Measurements from ENCODE around the gene SLC25A26. TPM values are rescaled to one million over a fixed set of nuclear protein-coding genes. Genes with fewer than 3 reads are reported as not detected.

The SLC25A26 gene
- total RNA-seq, 1 experiment from 2014 or later, result 13.2 TPM

- DNase-seq (ENCODE audit: low read depth, low spot score), result no peak
- H3K36me3 ChIP-seq (ENCODE audit: control insufficient read depth, insufficient read depth, low read length), result no peaks in the 10 kb centered on the region
- CTCF ChIA-PET, result no interaction called here
- in situ Hi-C loops (cut with HindIII; ENCODE audit: low pct_unique_long_range_greater_than_20kb, low sequenced_read_pairs) (no loop called here), intact Hi-C loops (cut with micrococcal nuclease; ENCODE audit: unreplicated experiment) (loop anchor here (10.0 kb wide), 1 partner anchor 105 kb away; no protein-coding TSS in a partner anchor)
- no peak for ATAC-seq
- no peak for TF ChIP-seq REST (IDR thresholded peaks at IDR 0.05; ENCODE audit: insufficient read depth in 1 of 2, low read depth in 2 of 2, low read length in 1 of 2)
- no peak for TF ChIP-seq POLR2AphosphoS5 (IDR thresholded peaks at IDR 0.05; ENCODE audit: low read depth, low read length)
- TF ChIP-seq TCF7L2 (IDR thresholded peaks at IDR 0.05; ENCODE audit: low read depth, low read length), result no peak
- TF ChIP-seq SIN3A (IDR thresholded peaks at IDR 0.05; ENCODE audit: borderline replicate concordance, insufficient read depth, low read depth, low read length), result no peak
- TF ChIP-seq CTCF (IDR thresholded peaks at IDR 0.05), result no peak
- H3K4me3 ChIP-seq (ENCODE audit: low read depth in 2 of 2, low read length in 2 of 2), result no peak overlapping the region
- no TSS peak for BruUV-seq (replicated peaks)
- no peak overlapping the region for H3K27ac ChIP-seq (ENCODE audit: low read length)
- H3K27me3 ChIP-seq (ENCODE audit: control insufficient read depth, insufficient read depth, low read length), result no peaks in the 10 kb centered on the region
- POLR2A ChIA-PET, result no interaction called here
- no peaks in the 10 kb centered on the region for H3K9me3 ChIP-seq (ENCODE audit: control insufficient read depth, insufficient read depth, low read depth, low read length)
- no peaks in the 10 kb centered on the region for H3K4me1 ChIP-seq (ENCODE audit: control insufficient read depth, insufficient read depth, low read length)
Measured at GRCh38 chr3:66379565-66379964, 158.8 kb downstream of the SLC25A26 start.

GRCh38 chr3:66380200-66380932 is 159.6 kb downstream of the SLC25A26 start:
- no peak overlapping the region for H3K27ac ChIP-seq (ENCODE audit: low read length)
- in situ Hi-C loops (cut with HindIII; ENCODE audit: low pct_unique_long_range_greater_than_20kb, low sequenced_read_pairs), result no loop called here
- ChIA-PET CTCF (no interaction called here), POLR2A (no interaction called here)
- BruUV-seq (replicated peaks), result no TSS peak
- H3K36me3 ChIP-seq (ENCODE audit: control insufficient read depth, insufficient read depth, low read length), result no peaks in the 10 kb centered on the region
- H3K9me3 ChIP-seq (ENCODE audit: control insufficient read depth, insufficient read depth, low read depth, low read length), result no peaks in the 10 kb centered on the region
- ATAC-seq, result no peak
- no peaks in the 10 kb centered on the region for H3K27me3 ChIP-seq (ENCODE audit: control insufficient read depth, insufficient read depth, low read length)
- TF ChIP-seq REST (IDR thresholded peaks at IDR 0.05; ENCODE audit: insufficient read depth in 1 of 2, low read depth in 2 of 2, low read length in 1 of 2) (no peak), SIN3A (IDR thresholded peaks at IDR 0.05; ENCODE audit: borderline replicate concordance, insufficient read depth, low read depth, low read length) (no peak), POLR2AphosphoS5 (IDR thresholded peaks at IDR 0.05; ENCODE audit: low read depth, low read length) (no peak), TCF7L2 (IDR thresholded peaks at IDR 0.05; ENCODE audit: low read depth, low read length) (no peak), CTCF (IDR thresholded peaks at IDR 0.05) (no peak)
- no peak overlapping the region for H3K4me3 ChIP-seq (ENCODE audit: low read depth in 2 of 2, low read length in 2 of 2)
- no peaks in the 10 kb centered on the region for H3K4me1 ChIP-seq (ENCODE audit: control insufficient read depth, insufficient read depth, low read length)
- intact Hi-C loops (cut with micrococcal nuclease; ENCODE audit: unreplicated experiment), result no loop called here
- DNase-seq (ENCODE audit: low read depth, low spot score), result no peak
